Activated CD4-positive, CD25-positive, alpha-beta regulatory T cell treated with anti-CD3 and anti-CD28 coated beads, Interleukin-2, amount 50 U/mL, for 16 hours (primary cell): ENCODE data around the gene ZNF385B.
"Not testable (repeated sequence)": the region's sequence is repeated elsewhere in the genome, so short reads cannot be mapped to it uniquely, and the experiment has no call there.

Experiments
- DNase-seq: peaks from one replicate; pipeline ENCODE4 v3.0.0-alpha.2; 2020; ENCODE audit warnings: low read depth, low spot score

The ZNF385B gene

DNA sequence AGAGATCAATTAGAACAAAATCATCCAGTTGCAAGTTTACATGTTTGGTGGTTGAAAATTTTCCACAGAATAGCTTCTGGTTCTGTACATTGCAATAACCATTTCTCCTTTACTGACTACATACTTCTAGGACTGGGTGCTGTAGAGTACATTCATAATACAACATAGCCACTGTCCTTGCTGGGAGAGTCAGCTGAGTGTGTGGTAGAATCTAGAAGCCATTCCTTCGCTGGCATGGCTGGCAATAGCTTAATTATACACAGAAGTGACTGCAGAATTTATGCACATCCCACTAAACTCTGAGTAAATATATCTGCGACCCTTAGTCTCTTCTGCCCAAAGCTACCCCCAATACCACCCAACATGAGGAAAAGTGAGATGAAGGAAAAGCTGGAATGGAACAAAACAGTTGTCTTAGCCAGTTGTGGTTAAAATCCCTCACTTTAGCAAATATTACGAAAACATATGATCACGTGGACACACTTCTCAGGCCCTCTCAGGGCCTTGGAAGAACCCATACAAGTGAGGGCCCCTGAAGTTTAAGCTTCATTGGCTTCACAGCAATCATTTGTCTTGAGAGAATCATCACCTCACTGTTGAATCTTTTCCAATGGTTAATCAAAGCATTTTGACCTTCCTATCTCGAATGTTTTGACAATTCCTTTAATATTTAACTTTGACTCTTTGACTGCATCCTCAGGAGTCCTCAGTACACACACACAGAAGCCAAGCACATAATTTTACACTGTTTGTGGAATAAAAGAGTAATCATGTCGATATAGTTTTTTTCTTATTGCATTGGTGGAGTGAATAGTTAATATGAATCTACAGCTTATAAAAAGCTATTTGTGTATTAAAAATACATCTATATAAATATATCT, 225.1 kb downstream of the ZNF385B start:
- DNase-seq, result no peak

DNA sequence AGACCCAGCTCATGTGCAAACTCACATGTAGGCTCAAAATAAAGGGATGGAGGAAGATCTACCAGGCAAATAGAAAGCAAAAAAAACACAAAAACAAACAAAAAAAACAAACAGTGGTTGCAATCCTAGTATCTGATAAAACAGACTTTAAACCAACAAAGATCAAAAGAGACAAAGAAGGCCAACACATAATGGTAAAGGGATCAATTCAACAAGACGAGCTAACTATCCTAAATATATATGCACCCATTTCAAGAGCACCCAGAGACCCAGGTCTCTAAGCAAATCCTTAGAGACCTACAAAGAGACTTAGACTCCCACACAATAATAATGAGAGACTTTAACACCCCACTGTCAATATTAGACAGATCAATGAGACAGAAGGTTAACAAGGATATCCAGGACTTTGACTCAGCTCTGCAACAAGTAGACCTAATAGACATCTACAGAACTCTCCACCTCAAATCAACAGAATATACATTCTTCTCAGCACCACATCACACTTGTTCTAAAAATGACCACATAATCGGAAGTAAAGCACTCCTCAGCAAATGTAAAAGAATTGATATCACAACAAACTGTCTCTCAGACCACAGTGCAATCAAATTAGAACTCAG, 229.5 kb downstream of the ZNF385B start:
- not testable (repeated sequence) for DNase-seq

GRCh38 chr2:179629776-179630175, 231.6 kb downstream of the ZNF385B start:
- DNase-seq, result not testable (repeated sequence)

GRCh38 chr2:179626261-179626660, 235.2 kb downstream of the ZNF385B start:
- no peak for DNase-seq

DNA sequence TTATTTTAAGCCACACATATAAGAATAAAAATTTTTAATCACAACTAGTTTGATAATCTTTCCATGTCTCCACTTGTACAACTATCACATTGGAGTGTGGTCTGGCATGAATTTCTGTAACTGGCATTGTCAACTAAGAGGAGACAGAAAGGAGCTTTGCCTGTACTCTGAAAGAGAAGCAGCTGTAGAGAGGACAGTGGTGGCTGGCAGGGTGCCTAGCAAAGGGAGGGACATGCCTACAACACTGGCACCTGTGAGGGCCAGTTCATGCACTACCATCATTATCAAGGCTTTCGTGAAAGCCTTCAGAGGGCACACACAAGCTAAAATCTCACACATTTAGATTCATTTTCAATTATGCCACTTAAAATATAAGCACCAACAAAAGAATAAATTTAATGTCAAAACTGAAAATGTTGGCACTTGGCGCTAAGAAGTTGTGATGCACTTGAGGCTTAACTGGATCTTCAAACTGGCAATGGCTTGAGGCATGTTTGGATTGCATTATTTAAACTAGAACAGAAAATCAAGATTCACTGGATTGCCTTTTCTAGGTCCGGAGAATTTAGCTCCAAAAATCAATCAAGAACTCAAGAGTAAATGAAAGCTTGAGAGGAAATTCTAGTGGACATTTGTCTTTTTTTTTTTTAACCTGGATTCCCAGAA, 238.6 kb downstream of the ZNF385B start:
- no peak for DNase-seq

DNA sequence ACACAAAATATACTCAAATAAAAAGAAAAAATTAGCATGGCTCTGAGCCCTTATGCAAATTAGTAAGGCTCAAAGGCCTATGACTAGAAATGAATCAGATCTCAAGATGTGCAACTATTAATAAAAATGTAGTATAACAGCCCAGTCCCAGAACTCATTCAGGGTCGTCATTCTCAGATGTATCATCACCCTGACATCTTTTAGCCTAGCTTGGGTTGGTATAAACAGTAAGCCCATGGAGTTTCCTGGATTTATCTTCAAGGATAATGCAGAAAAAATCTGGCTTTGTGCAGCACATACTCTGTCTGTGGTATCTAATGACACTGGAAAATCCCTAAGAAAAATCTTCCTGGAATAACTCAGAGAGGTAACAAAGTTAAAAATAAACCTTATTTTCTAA, 239.3 kb downstream of the ZNF385B start:
- no peak for DNase-seq

- DNase-seq, result no peak
Observed at GRCh38 chr2:179619947-179620467, 241.4 kb downstream of the ZNF385B start.

DNA sequence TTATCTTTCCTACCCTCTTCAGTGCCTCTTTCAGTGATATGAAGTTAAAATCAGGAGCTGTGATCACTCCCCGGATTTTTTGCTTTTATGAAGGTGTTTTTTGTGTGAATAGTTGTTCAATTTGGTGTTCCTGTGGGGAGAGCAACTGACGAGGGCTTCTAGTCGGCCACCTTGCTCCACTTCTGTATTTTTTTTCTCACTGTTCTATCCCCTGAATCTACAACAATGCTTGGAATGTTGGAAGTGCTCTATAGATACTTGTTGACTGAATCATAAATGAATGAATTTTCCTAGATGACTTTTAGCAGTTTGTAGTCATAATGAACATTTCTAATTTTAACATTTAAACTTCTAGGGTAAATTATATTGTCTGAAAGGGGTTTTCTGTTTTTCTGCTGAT, 247.3 kb downstream of the ZNF385B start:
- DNase-seq, result no peak

- no peak for DNase-seq
Observed at GRCh38 chr2:179613701-179614100, 247.7 kb downstream of the ZNF385B start.

DNA sequence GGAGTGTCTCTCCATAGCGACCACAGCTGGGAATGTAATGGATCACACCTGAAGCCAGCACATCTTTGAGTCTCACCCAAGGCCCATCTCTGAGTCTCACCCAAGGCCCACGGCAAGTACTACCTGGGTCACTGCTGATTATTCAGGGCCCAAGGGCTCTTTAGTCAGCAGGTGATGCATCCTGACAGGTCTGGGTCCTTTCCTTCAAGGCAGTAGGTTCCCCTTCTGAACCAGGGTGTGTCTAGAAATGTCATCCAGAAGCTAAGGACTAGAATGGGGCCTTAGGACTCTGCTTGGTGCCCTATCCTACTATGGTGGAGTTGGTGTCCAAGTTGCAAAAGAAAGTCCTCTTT, 248.1 kb downstream of the ZNF385B start:
- no peak for DNase-seq

DNA sequence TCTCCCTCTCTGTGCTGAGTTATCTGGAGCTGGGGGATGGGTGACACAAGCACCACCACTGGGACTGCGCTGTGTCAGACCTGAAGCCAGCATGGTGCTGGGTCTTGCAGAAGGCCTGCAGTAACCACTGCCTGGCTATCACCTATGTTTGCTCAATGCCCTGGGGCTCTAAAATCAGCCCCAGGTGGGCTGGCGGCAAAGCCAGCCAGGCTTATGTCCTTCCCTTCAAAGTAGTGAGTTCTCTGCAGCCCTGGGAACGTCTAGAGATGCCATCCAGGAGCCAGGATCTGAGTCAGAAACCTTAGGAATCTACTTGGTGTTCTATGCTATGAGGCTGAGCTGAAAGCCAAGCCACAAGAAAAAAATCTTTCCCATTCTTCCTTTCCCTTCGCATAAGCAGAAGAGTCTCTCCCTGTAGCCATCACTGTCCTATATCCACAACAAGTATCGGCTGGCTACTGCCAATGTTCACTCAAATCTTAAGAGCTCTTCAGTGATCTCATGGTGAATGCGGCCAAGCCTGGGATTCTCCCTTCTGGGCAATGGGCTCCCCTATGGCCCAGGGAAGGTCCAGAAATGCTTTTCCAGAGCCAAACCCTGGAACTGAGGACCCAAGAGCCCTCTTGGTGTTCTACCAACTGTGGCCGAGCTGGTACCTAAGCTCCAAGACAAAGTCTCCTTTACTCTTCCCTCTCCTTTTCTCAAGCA, 248.7 kb downstream of the ZNF385B start:
- no peak for DNase-seq

- DNase-seq, result no peak
Observed at GRCh38 chr2:179612108-179612507, 249.3 kb downstream of the ZNF385B start.

DNA sequence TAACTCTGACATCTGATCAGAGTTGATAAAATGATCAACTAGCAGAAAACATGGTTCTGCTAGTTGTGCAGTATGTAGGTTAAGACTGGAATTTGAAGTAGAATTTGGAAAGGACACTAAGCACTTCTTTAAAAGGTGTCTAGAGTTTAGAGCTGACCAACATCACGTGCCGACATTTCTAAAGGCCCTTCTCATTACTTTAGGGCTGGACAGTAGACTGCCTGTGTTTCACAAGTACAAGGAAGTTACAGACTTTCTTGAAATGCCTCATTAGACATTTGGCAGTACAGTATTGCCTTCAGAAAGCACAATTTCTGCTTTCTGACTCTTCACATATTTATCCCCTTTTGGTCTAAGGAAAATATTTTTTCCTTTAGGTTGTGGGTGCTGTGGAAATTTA, 255.3 kb downstream of the ZNF385B start:
- no peak for DNase-seq

GRCh38 chr2:179605341-179605740, 256.1 kb downstream of the ZNF385B start:
- DNase-seq, result no peak

GRCh38 chr2:179604598-179604997, 256.8 kb downstream of the ZNF385B start:
- no peak for DNase-seq

DNA sequence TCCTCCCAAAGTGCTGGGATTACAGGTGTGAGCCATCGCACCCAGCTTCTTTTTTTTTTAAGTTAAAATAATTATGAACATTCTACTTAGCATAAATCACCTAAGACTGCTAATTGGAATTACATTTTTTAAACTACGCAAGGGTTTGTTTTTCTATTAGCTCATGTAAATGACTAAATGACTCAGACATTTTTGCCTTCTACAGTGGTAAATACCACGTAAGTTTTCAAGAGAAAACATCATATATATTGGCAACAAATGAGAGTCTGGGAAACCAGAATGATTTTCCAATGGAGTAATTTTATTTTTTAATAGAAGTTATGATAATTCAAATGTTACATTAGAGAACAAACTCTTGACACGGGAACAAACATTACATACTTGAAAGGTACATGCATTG, 259.0 kb downstream of the ZNF385B start:
- DNase-seq, result no peak

DNA sequence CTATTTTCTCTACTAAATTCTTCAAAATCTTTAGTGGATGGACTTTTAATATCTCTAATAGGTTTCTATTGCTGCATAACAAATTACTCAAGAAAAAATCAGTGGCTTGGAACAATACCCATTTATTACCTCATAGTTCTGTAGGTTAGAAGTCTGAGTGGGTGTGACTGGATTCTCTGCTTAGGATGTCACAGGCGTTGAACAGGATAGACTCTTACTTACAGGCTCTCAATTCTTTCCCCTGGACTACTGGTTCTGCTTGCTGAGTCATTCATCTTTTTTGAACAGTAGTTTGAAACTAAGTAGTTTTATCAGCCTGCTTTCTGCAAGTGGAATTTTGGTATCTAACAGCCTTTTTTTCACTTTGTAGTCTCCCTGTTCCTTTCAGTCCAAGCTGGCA, 265.4 kb downstream of the ZNF385B start:
- no peak for DNase-seq

GRCh38 chr2:179595284-179595683, 266.1 kb downstream of the ZNF385B start:
- no peak for DNase-seq

DNA sequence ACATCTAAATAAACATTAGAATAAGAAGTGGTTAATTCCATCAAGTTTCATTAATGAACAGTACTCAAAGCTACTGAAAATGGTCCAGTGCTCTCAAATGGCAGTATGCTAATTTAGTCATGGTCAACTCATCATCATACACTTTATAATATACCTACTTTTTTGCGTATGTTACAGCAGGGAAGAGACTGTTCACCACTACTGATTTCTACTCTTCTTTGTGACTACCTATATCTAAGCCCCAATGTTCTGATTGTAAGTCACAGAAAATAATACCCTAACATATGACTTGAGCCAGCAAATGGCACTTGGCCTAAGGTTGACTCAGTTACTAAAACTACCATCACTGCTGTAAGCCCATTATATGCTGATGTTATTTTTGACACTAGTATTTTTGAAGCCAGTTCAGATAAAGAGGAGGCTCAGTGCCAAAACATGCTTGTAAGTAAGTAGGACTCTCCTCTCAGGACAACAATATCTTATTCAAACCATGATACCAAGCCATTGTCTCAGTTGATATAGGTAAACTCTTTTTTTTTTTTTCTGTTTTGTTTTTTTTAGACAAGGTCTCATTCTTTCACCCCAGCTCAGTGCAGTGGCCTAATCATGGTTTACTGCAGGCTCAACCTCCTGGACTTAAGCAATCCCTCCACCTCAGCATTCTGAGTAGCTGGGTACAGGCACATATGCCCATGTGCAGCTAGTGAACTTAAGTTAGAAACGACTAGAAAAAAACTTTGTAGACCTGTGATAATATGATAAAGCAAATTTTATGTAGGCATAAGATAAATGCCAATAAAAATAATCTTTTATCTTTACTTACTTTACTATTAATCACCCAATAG, 266.9 kb downstream of the ZNF385B start:
- DNase-seq, result no peak

- DNase-seq, result no peak
Observed at GRCh38 chr2:179593323-179593722, 268.1 kb downstream of the ZNF385B start.
